HG03060 (cell line): ENCODE measurements around the gene PADI2.

Experiments used
- ATAC-seq: cut with Tn5 transposase; IDR thresholded peaks from one replicate; pipeline ENCODE4 v1.9.1; 2021; ENCODE audit warnings: low read depth, moderate number of reproducible peaks; ENCODE audit not compliant: unreplicated experiment

PADI2 gene

GRCh38 chr1:17119076-17119772, at the start of gene PADI2:
TSS of gene PADI2 (minus strand) at chr1:17119451. CDS start at chr1:17119371, 80 bp downstream.
- no peak for ATAC-seq

- ATAC-seq = no peak
Observed at GRCh38 chr1:17168091-17168876, 49.0 kb upstream of the PADI2 start.

- ATAC-seq = no peak
Observed at GRCh38 chr1:17167786-17168090, 48.5 kb upstream of the PADI2 start.

- ATAC-seq = no peak
Observed at GRCh38 chr1:17167041-17167785, 48.0 kb upstream of the PADI2 start.

GRCh38 chr1:17165823-17166222, 46.6 kb upstream of the PADI2 start:
- ATAC-seq = no peak

GRCh38 chr1:17163789-17164666, 44.8 kb upstream of the PADI2 start:
- ATAC-seq = no peak

- ATAC-seq = no peak
Observed at GRCh38 chr1:17163371-17163770, 44.1 kb upstream of the PADI2 start.

GRCh38 chr1:17162941-17163340, 43.7 kb upstream of the PADI2 start:
- no peak for ATAC-seq

GRCh38 chr1:17161926-17162800, 42.9 kb upstream of the PADI2 start:
- no peak for ATAC-seq

- ATAC-seq = no peak
Observed at GRCh38 chr1:17161137-17161740, 42.0 kb upstream of the PADI2 start.

GRCh38 chr1:17158961-17159360, 39.7 kb upstream of the PADI2 start:
- ATAC-seq = no peak

GRCh38 chr1:17156108-17156507, 36.9 kb upstream of the PADI2 start:
- ATAC-seq = no peak

- ATAC-seq = no peak
Observed at GRCh38 chr1:17155257-17155920, 36.1 kb upstream of the PADI2 start.

GRCh38 chr1:17149771-17150170, 30.5 kb upstream of the PADI2 start:
- no peak for ATAC-seq

- no peak for ATAC-seq
Observed at GRCh38 chr1:17148950-17149608, 29.8 kb upstream of the PADI2 start.

GRCh38 chr1:17145648-17146047, 26.4 kb upstream of the PADI2 start:
- ATAC-seq = no peak

GRCh38 chr1:17143760-17144159, 24.5 kb upstream of the PADI2 start:
- no peak for ATAC-seq
